Measurements from ENCODE around the gene LSAMP.
A peak's percentile ranks its signal among the peaks of the same experiment; 100 is the strongest.

The LSAMP gene

DNA sequence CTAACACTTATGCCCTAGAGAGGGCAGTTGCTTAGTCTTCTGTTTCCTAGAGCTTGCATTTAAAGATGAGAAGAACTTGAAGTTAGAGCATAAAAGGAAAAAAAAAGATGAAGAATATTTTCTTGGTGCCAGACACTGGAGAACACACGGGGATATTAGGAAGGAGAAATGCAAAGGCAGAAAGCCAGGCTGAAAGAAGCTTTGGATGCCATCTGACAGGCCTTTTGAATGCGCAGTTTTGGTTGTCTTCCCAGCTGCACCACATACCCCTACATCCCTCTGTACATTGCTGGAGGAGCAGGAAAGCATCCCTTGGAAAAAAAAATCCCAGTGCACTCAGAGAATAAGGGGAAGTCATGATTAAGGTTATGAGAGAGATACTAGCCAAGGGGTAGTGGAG lies 443.1 kb downstream of the LSAMP start:
- no peak for DNase-seq (ENCODE audit: extremely low read depth, insufficient read length)
- TF ChIP-seq, protein P1, sequence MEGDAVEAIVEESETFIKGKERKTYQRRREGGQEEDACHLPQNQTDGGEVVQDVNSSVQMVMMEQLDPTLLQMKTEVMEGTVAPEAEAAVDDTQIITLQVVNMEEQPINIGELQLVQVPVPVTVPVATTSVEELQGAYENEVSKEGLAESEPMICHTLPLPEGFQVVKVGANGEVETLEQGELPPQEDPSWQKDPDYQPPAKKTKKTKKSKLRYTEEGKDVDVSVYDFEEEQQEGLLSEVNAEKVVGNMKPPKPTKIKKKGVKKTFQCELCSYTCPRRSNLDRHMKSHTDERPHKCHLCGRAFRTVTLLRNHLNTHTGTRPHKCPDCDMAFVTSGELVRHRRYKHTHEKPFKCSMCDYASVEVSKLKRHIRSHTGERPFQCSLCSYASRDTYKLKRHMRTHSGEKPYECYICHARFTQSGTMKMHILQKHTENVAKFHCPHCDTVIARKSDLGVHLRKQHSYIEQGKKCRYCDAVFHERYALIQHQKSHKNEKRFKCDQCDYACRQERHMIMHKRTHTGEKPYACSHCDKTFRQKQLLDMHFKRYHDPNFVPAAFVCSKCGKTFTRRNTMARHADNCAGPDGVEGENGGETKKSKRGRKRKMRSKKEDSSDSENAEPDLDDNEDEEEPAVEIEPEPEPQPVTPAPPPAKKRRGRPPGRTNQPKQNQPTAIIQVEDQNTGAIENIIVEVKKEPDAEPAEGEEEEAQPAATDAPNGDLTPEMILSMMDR (IDR thresholded peaks at IDR 0.05; ENCODE audit: insufficient read depth, low read length, poor library complexity, severe bottlenecking) = no peak

DNA sequence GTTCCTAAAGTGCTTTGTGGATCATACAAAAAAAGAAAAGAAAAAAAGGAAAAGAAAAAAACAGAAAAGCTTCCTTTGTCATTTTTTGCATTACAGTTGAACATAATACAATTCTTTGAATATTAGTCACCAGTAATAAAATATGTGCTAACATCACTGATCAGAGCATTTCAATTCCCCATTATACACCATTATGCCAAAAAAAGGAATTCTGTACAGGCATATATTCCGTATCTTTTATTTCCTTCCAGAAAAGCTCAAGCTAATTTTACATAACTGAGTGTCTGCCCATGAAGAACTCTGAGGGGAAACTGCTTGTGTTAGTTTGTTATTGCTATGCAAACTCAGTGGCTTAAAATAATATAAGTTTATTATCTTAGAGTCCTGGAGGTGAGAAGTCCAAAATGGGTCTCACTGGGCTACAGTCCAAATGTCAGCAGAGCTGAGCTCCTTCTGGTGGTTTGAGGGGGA lies 444.1 kb downstream of the LSAMP start:
- DNase-seq (ENCODE audit: extremely low read depth, insufficient read length) = no peak
- no peaks in the 10 kb centered on the region for H3K36me3 ChIP-seq (ENCODE audit: control insufficient read depth, insufficient read depth, low read length)

More for the DNA sequence above, 443.1 kb downstream of the LSAMP start:
- Histone ChIP-seq H3K27me3 (replicated peaks; ENCODE audit: control insufficient read depth, insufficient read depth, low read length) (no peaks in the 10 kb centered on the region), H3K4me3 (replicated peaks; ENCODE audit: low read depth, low read length) (no peak overlapping the region), H3K36me3 (ENCODE audit: control insufficient read depth, insufficient read depth, low read length) (no peaks in the 10 kb centered on the region)

DNA sequence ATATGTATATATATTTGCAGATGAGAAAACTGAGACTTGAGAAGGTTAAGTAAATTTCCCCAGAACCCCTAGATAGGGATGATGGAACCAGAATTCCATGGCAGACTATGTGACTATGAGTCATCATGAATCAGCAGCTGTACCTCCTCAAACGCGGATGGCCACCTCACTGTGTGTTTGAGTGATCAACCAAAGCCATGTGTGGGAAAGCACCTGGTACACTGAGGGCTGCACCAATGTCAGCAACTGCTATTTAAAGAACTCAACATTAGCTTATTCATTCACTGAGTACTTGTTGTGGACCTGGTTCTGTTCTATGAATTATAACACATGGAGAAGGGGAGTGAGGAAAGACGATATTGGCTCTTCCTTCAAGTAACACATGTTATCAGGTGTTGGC lies 445.0 kb downstream of the LSAMP start:
- DNase-seq (ENCODE audit: extremely low read depth, insufficient read length) = peak; percentile 53
- TF ChIP-seq, protein P1 (IDR thresholded peaks at IDR 0.05; ENCODE audit: insufficient read depth, low read length, poor library complexity, severe bottlenecking) = no peak
- H3K4me3 ChIP-seq (replicated peaks; ENCODE audit: low read depth, low read length) = no peak overlapping the region
- no peaks in the 10 kb centered on the region for H3K36me3 ChIP-seq (ENCODE audit: control insufficient read depth, insufficient read depth, low read length)
- no peaks in the 10 kb centered on the region for H3K27me3 ChIP-seq (replicated peaks; ENCODE audit: control insufficient read depth, insufficient read depth, low read length)

More for the DNA sequence above, 444.1 kb downstream of the LSAMP start:
- no peaks in the 10 kb centered on the region for H3K27me3 ChIP-seq (replicated peaks; ENCODE audit: control insufficient read depth, insufficient read depth, low read length)
- H3K4me3 ChIP-seq (replicated peaks; ENCODE audit: low read depth, low read length) = no peak overlapping the region
- TF ChIP-seq, protein P1 (IDR thresholded peaks at IDR 0.05; ENCODE audit: insufficient read depth, low read length, poor library complexity, severe bottlenecking) = no peak

DNA sequence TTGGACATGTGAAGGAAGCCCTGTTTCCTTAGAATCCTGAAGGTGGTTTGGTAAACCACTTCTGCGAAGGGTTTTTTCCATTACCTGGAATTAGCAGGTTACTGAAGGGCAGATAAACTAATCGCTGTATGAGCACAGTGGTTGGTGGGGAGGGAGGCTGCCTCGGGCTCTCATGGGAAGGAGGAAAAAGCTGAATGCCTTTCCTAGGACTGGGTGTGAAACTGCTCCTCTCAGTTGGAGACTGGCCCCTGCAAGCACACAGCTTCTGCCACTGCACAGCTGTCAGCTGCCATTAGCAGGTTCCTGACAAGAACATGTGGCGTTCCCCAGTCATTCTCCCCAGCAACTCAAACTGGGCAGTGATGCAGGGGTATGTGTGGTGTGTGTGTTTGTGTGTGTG lies 445.7 kb downstream of the LSAMP start:
- TF ChIP-seq, protein P1 (IDR thresholded peaks at IDR 0.05; ENCODE audit: insufficient read depth, low read length, poor library complexity, severe bottlenecking) = no peak
- H3K4me3 ChIP-seq (replicated peaks; ENCODE audit: low read depth, low read length) = no peak overlapping the region
- H3K27me3 ChIP-seq (replicated peaks; ENCODE audit: control insufficient read depth, insufficient read depth, low read length) = no peaks in the 10 kb centered on the region
- no peak for DNase-seq (ENCODE audit: extremely low read depth, insufficient read length)
- no peaks in the 10 kb centered on the region for H3K36me3 ChIP-seq (ENCODE audit: control insufficient read depth, insufficient read depth, low read length)

DNA sequence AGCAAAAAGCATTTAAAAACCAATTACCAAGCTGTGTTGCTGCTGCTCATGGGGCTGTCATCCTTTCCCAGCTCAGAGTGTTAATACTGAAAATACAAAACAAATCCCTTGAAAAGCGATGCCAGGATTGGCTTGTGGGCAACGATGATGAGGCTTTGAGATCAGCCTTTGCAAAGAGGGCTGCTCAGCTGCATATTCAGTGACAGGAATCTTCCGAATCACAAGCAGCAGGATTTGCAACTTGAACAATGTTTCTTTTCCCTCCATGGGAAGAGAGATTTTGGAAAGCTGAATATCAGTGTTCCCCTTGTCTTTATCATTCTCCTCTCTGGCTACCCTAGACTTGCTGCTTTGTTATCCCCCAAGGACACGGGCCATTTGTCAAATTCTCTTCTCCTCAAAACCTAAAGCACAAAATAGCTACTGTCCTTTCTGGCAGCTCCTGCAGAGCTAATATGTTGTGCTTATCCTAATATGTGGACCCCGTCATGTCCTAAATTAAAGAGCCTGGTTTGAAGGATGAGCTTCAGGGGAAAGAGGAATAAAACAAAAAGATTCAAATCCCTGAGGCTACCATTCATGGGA lies 446.2 kb downstream of the LSAMP start:
- DNase-seq (ENCODE audit: extremely low read depth, insufficient read length) = no peak
- Histone ChIP-seq H3K36me3 (ENCODE audit: control insufficient read depth, insufficient read depth, low read length) (no peaks in the 10 kb centered on the region), H3K4me3 (replicated peaks; ENCODE audit: low read depth, low read length) (no peak overlapping the region), H3K27me3 (replicated peaks; ENCODE audit: control insufficient read depth, insufficient read depth, low read length) (no peaks in the 10 kb centered on the region)
- TF ChIP-seq, protein P1 (IDR thresholded peaks at IDR 0.05; ENCODE audit: insufficient read depth, low read length, poor library complexity, severe bottlenecking) = no peak

Data from GM06990 (cell line).